ENCODE measurements around the gene EXOC3.

The EXOC3 gene

DNA sequence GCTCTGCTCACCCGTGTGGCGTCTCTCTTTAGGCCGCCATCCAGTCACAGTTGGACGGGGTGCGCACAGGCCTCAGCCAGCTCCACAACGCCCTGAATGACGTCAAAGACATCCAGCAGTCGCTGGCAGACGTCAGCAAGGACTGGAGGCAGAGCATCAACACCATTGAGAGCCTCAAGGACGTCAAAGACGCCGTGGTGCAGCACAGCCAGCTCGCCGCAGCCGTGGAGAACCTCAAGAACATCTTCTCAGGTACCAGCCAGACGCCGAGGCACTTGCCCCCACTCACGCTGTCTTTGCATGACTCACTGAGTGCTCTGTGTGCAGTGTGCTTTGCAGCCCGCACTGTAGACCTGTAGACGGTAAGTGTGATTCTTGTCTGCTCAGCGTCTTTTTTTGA is 4.5 kb downstream of the EXOC3 start:
- no peaks in the 10 kb centered on the region for H3K4me1 ChIP-seq (ENCODE audit: insufficient read depth, low read length)
- peaks cover 11% of the 10 kb centered on the region for H3K36me3 ChIP-seq (ENCODE audit: insufficient read depth, low read length)
- H3K9me3 ChIP-seq (ENCODE audit: control insufficient read depth, insufficient read depth, low read length) = peaks cover 5% of the 10 kb centered on the region; the same call in 1 of the 2 replicates
- no peak overlapping the region for H3K9ac ChIP-seq (ENCODE audit: low read depth, low read length)

DNA sequence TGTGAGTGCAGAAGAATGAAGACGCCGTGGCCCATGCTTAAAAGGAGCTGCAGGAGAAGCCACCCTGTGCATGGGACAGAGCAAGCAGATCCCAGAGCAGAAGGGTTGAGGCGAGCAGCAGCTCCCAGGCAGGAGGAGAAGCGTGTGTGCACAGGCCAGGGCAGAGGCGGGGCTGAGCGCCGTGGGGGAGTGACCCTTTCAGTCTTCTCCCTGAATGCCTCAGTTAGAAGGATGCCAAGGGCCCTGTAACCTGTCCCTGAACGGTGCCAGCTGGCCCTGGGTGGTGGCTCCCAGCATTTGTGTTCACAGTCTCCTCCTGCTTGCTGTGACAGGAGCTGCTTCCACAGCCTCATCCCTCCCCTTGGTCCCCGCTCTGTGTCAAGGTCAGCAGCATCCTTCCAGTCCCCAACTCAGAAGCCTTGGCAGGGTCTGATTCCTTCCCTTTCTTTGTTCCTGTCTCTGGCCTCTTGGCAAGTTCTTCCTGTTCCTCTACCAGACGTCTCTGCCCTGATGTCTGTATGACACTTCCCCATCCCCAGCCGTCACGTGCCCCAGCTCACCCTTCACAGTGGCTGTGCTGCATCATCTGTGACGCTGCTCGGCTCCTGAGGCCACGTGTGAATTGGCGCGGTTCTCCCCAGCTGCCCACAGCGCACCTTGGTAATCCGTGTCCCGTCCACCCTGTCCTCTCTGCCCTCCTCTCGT is 5.2 kb downstream of the EXOC3 start:
- peaks cover 11% of the 10 kb centered on the region for H3K36me3 ChIP-seq (ENCODE audit: insufficient read depth, low read length)
- no peak overlapping the region for H3K9ac ChIP-seq (ENCODE audit: low read depth, low read length)
- H3K9me3 ChIP-seq (ENCODE audit: control insufficient read depth, insufficient read depth, low read length) = peaks cover 5% of the 10 kb centered on the region; the same call in 1 of the 2 replicates
- H3K4me1 ChIP-seq (ENCODE audit: insufficient read depth, low read length) = no peaks in the 10 kb centered on the region

DNA sequence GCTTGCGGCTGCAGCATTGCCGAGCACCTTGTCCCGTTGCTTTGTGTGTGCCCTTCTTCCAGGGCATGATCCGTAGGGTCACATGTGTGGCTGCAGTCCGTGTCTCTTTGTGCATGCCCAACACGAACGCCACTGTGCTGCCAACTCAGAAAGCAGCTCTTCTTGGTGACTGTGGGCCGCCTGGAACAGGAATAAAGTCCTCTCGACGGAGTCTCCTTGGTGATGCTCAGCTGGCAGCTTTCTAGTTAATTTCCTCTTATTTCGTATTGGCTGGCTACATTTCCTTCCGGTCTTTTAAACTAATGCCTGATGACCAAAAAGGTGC is 5.8 kb downstream of the EXOC3 start:
- Histone ChIP-seq H3K4me1 (ENCODE audit: insufficient read depth, low read length) (no peaks in the 10 kb centered on the region), H3K36me3 (ENCODE audit: insufficient read depth, low read length) (peaks cover 11% of the 10 kb centered on the region), H3K9ac (ENCODE audit: low read depth, low read length) (no peak overlapping the region), H3K9me3 (ENCODE audit: control insufficient read depth, insufficient read depth, low read length) (peaks cover 5% of the 10 kb centered on the region; the same call in 1 of the 2 replicates)

DNA sequence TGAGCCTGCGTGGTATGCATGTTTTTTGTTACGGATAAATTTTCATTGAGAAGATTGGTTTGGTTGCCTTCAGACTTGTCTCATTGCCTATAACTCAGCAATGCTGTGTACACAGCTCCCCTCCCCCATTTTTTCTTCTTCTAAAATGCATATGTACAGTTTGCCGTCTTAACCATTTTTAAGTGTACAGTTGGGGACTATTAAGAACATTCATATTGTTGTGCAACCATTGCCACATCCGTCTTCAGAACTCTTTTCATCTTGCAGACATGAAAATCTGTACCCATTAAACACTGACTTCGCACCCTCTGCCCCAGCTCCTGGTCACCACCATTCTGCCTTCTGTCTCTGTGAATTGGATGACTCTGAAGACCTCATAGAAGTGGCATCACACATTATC is 6.2 kb downstream of the EXOC3 start:
- H3K36me3 ChIP-seq (ENCODE audit: insufficient read depth, low read length) = peaks cover 11% of the 10 kb centered on the region

DNA sequence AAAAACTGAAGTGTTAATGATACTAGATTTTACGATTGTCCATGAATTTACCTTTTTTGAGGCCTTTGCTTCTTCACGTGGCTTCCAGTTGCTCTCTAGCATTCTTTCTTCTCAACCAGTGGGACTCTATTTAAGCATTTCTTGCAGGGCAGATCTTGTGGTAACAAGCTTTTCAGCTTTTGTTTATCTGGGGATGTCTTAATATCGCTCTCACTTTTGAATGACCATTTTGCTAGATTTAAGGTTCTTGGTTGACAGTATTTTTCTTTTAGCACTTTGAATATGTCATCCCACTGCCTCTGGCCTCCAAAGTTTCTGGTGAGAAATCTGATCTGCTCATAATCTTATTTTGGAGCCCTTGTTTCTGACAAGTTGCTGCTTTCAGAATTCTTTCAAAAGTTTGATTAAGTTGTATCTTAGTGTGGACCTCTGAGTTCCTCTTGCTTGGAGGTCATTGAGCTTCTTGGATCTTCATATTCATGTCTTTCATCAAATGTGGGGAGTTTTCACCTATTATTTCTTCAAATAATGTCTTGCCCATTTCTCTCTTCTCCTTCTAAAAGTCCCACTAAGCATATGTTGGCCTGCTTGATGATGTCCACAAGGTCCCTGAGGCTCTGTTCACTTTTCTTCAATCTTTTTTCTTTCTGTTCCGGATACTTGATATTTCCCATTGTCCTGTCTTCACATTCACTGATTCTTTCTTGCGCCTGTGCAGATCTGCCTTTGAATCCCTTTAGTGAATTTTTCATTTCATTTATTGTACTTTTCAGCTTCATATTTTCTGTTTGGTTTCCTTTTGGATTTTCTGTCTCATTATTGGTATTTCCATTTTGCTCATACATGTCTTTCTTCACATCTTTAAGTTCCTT is 8.8 kb downstream of the EXOC3 start:
- Histone ChIP-seq H3K4me1 (ENCODE audit: insufficient read depth, low read length) (no peaks in the 10 kb centered on the region), H3K9ac (ENCODE audit: low read depth, low read length) (no peak overlapping the region), H3K9me3 (ENCODE audit: control insufficient read depth, insufficient read depth, low read length) (peaks cover 5% of the 10 kb centered on the region; the same call in 1 of the 2 replicates), H3K36me3 (ENCODE audit: insufficient read depth, low read length) (peaks cover 11% of the 10 kb centered on the region)

More for the DNA sequence above, 6.2 kb downstream of the EXOC3 start:
- no peak overlapping the region for H3K9ac ChIP-seq (ENCODE audit: low read depth, low read length)
- H3K9me3 ChIP-seq (ENCODE audit: control insufficient read depth, insufficient read depth, low read length) = peaks cover 5% of the 10 kb centered on the region; the same call in 1 of the 2 replicates
- H3K4me1 ChIP-seq (ENCODE audit: insufficient read depth, low read length) = no peaks in the 10 kb centered on the region

DNA sequence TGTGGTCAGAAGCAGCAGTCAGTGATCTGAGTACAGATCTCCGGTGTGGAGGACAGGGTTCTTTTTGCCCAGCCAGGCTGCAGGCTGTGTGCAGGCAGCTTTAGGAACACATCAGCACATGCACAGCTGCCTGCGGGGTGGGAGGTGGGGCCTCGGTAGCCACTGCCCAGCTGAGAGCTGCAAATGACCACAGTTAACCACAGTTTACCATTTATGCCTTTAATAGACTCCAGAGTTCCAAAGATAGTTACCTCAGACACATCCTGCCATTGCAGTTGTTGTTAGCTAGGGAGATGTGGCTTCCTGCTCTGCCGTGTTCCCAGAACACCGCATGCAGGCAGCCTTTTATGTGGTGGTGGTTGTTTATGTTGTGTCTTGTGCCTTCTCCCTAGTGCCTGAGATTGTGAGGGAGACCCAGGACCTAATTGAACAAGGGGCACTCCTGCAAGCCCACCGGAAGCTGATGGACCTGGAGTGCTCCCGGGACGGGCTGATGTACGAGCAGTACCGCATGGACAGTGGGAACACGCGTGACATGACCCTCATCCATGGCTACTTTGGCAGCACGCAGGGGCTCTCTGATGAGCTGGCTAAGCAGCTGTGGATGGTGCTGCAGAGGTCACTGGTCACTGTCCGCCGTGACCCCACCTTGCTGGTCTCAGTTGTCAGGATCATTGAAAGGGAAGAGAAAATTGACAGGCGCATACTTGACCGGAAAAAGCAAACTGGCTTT is 10.2 kb downstream of the EXOC3 start:
- Histone ChIP-seq H3K9ac (ENCODE audit: low read depth, low read length) (no peak overlapping the region), H3K4me1 (ENCODE audit: insufficient read depth, low read length) (no peaks in the 10 kb centered on the region), H3K9me3 (ENCODE audit: control insufficient read depth, insufficient read depth, low read length) (peaks cover 5% of the 10 kb centered on the region; the same call in 1 of the 2 replicates), H3K36me3 (ENCODE audit: insufficient read depth, low read length) (peaks cover 11% of the 10 kb centered on the region)

DNA sequence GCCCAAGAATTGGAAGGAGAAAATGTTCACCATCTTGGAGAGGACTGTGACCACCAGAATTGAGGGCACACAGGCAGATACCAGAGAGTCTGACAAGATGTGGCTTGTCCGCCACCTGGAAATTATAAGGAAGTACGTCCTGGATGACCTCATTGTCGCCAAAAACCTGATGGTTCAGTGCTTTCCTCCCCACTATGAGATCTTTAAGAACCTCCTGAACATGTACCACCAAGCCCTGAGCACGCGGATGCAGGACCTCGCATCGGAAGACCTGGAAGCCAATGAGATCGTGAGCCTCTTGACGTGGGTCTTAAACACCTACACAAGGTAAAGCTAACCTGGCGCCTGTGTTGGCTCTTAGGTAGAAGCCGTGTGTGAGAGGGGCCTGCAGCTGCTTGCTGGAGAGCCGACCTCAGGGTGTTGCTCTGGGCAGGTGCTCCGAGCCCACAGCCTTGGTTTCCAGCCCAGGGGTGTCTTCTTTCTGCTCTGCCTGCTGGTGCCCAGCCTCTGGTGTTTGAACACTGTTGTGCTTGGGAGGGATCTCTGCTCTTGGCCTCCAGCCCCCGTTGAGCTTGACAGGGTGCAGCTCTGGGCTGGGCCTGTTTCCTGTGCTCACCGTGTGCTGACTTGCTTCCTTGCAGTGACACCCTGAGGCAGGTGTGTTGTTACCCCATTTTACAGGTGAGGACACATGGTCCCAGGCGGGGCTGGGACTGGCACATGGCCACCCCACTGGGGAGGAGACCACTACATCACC is 10.9 kb downstream of the EXOC3 start:
- Histone ChIP-seq H3K36me3 (ENCODE audit: insufficient read depth, low read length) (peaks cover 12% of the 10 kb centered on the region), H3K9ac (ENCODE audit: low read depth, low read length) (no peak overlapping the region), H3K9me3 (ENCODE audit: control insufficient read depth, insufficient read depth, low read length) (peaks cover 5% of the 10 kb centered on the region; the same call in 1 of the 2 replicates), H3K4me1 (ENCODE audit: insufficient read depth, low read length) (no peaks in the 10 kb centered on the region)

DNA sequence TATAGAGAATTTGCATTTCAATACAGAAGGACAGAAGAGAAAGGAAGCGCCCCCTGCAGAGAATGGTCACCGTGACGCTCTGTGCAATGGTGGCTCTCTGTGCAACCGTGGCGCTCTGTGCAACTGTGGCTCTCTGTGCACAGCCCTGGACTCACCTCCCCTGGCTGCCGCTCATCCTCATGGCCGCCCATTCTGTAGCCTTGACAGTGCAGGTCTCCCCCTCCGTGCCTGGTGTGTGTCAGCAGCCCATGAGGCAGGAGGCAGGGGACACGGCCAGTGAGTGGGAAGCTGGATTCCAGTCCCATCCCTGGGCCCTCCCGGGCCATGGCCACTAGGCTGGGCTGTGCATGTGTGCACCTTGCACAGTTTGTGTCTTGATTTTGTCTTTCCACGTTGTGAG is 12.0 kb downstream of the EXOC3 start:
- H3K9me3 ChIP-seq (ENCODE audit: control insufficient read depth, insufficient read depth, low read length) = peaks cover 5% of the 10 kb centered on the region; the same call in 1 of the 2 replicates
- peaks cover 12% of the 10 kb centered on the region for H3K36me3 ChIP-seq (ENCODE audit: insufficient read depth, low read length)
- H3K4me1 ChIP-seq (ENCODE audit: insufficient read depth, low read length) = no peaks in the 10 kb centered on the region
- H3K9ac ChIP-seq (ENCODE audit: low read depth, low read length) = no peak overlapping the region

DNA sequence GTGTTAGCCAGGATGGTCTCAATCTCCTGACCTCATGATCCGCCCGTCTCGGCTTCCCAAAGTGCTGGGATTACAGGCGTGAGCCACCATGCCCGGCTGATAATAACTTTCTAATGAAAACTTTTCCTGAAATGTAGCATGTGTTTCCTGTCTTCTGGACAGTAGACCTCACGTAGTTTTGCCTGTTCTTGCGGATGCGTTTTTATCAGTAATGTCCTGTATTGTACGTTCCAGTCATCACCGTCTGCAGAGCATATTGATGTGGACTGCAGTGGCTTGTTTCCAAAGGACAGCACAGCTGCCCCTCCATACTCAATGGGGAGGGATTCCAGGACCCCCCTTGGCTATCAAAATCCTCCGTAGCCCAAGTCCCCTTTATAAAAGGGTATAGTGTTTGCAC is 12.8 kb downstream of the EXOC3 start:
- peaks cover 12% of the 10 kb centered on the region for H3K36me3 ChIP-seq (ENCODE audit: insufficient read depth, low read length)
- no peaks in the 10 kb centered on the region for H3K4me1 ChIP-seq (ENCODE audit: insufficient read depth, low read length)
- H3K9me3 ChIP-seq (ENCODE audit: control insufficient read depth, insufficient read depth, low read length) = peaks cover 5% of the 10 kb centered on the region; the same call in 1 of the 2 replicates
- H3K9ac ChIP-seq (ENCODE audit: low read depth, low read length) = no peak overlapping the region

DNA sequence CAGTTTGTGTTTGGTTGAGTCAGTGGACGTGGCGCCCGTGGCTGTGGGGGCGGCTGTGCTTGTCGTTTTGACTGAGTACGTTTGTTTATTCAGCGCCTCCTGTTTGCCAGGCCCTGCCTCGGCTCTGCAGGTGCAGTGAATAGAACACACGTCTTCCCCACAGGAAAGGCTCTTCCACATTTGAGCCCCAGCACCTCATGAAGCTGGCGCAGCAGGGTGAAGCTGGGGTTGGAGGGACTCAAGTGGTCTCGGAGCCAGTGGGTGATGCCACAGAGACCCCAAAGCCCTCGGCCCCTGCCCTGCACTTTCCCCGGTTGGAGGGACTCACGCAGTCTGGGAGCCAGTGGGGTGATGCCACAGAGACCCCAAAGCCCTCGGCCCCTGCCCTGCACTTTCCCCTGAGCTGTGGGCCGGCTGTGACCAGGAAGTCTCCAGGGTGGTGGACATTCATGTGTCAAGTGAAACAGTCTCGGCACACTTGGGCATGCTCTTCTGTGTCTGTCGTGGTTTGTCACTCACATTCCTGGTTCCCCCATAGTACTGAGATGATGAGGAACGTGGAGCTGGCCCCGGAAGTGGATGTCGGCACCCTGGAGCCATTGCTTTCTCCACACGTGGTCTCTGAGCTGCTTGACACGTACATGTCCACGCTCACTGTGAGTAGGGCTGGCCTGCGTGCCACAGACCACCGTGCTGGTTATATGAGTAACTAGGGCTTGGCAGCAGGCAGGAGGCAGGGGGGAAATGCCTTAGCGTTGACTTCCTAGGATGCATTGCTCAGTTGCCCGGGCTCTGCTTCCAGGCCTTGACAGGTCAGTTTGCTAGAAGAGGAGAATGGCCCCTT is 13.6 kb downstream of the EXOC3 start:
- H3K9ac ChIP-seq (ENCODE audit: low read depth, low read length) = no peak overlapping the region
- peaks cover 10% of the 10 kb centered on the region for H3K36me3 ChIP-seq (ENCODE audit: insufficient read depth, low read length)
- no peaks in the 10 kb centered on the region for H3K4me1 ChIP-seq (ENCODE audit: insufficient read depth, low read length)
- 0 out of 2 replicates have a peak, but pooled peaks cover under 1% of the 10 kb centered on the region for H3K9me3 ChIP-seq (ENCODE audit: control insufficient read depth, insufficient read depth, low read length)

DNA sequence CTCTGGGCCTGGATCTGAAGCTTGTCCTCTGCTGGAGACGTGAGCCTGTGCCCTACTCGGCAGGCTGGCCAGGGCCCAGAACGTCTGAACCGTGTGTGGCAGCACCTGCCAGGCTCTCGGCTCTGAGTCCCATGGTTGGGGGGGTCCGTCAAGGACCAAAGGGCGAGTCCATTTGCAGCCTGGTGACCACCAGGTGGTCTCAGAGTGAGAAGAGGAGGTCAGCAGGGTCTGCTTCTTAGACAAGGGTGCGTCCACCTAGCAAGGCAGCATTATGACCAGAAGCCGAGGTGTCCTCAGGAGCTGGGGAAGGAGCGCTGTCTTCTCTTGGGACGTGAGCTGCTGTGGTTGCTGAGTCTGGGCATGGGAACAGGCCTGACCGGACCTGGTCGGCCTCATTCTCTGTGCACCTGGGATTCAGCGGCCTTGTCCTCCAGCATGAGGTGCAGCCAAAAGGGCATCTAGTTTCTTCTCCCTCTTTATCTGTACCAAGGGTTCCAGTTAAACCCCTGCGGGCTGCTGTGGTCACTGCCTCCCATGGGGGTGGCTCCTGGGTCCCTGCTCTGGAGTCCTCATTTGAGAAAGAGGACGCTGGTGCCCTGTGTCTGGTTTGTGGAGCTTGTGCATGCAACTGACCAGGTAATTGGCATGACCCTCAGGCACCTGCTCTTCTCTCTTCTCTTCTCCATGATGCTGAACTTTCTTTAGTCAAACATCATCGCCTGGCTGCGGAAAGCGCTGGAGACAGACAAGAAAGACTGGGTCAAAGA is 14.4 kb downstream of the EXOC3 start:
- no peaks in the 10 kb centered on the region for H3K9me3 ChIP-seq (ENCODE audit: control insufficient read depth, insufficient read depth, low read length)
- no peaks in the 10 kb centered on the region for H3K4me1 ChIP-seq (ENCODE audit: insufficient read depth, low read length)
- peaks cover 9% of the 10 kb centered on the region for H3K36me3 ChIP-seq (ENCODE audit: insufficient read depth, low read length)
- H3K9ac ChIP-seq (ENCODE audit: low read depth, low read length) = no peak overlapping the region

DNA sequence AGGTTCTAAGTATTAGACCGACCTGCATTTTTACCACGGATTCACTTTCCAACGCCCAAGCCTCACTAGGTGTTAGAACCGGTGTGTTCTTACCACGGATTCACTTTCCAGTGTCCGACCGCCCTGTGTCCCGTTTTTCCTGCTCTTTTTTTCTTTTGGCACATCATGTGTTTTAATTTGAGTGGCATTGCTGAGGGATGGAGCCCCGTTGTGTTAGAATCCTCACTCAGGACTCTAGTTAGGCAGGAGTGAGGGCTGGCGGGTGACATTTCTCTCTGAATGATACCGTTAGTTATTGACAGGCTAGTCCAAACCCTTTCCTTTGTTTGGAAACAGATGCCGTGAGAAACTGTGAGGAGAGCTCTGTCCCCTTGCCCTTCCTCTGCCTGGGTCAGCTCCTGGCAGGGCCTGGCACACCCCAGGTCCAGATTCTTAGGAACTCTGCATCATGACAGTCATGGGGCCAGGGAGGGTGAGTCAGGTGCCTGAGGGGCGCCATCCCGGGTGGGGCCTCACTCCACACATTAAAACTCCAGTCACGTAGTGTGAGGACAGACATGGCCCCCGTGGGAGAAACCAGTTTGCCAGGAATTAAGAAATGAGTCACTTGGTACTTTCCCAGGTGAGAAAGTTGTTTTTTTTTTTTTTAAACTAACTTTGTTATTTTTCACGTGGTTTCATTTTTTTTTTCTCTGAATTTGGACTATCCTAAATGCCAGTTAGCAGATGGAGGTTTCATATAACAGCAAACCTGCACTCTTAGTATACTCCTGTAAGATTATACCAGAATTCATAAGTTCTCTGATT is 15.8 kb downstream of the EXOC3 start:
- H3K9ac ChIP-seq (ENCODE audit: low read depth, low read length) = no peak overlapping the region
- no peaks in the 10 kb centered on the region for H3K4me1 ChIP-seq (ENCODE audit: insufficient read depth, low read length)
- no peaks in the 10 kb centered on the region for H3K9me3 ChIP-seq (ENCODE audit: control insufficient read depth, insufficient read depth, low read length)
- peaks cover 9% of the 10 kb centered on the region; the same call in 1 of the 2 replicates for H3K36me3 ChIP-seq (ENCODE audit: insufficient read depth, low read length)
